ENCODE results near the gene MCHR1. TPM values are rescaled to one million over a fixed set of nuclear protein-coding genes. Genes with fewer than 3 reads are reported as not detected.

Gene MCHR1
- polyA plus RNA-seq, 1 experiment: 2.3 TPM

- no peak for DNase-seq (ENCODE audit: low read depth, low spot score)
- Histone ChIP-seq H3K9me3 (ENCODE audit: control insufficient read depth, insufficient read depth, low read length) (peaks cover 6% of the 10 kb centered on the region; the same call in 1 of the 2 replicates), H3K27ac (ENCODE audit: low read depth, low read length) (no peak overlapping the region), H3K4me3 (ENCODE audit: low read depth, low read length) (no peak overlapping the region), H3K27me3 (ENCODE audit: control insufficient read depth, insufficient read depth, low read length) (no peaks in the 10 kb centered on the region)
- CTCF ChIA-PET: interaction anchor here (0.5 to 0.6 kb wide), 2 partner anchors 84 to 91 kb away, joined by 5 to 6 read pairs; no protein-coding TSS in a partner anchor
- TF ChIP-seq CTCF (IDR thresholded peaks at IDR 0.05; ENCODE audit: low read depth, low read length): no peak
- POLR2A ChIA-PET: no interaction called here
Observed at GRCh38 chr22:40703736-40704135, 24.5 kb downstream of the MCHR1 start.

DNA sequence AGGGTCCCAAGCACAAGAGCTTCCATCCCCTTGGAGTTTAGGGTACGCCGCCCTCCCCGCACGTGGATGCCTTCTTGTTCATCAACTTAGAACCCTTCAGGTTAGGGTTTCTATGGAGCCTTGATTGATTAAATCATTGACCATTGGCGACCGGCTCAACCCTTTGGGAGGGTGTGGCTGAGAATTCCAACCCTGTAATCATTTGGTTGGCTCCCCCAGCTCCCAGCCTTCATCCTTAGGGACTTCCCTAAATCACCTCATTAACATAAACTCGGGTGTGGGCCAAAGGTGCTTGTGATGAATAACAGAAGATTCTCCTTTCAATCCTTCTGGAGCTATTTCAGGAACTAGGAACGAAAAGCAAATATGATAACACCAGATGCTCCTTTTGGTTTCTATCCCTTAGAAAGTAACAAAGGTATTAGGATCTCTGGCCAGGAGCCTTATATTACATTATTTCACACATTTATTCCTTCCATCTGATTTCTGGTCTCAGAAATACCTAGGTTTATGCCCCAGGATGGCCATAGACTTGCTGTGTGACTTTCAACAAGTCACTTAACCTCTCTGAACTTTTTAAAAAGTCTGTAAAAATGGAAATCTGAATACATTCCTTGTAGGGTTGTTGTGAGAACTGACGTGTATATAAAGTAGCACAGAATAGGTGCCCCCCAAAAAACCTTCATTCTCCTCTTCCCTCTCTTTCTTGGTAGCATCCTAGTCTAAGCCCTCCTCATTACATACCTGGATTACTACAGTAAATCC, 26.8 kb downstream of the MCHR1 start:
- ChIA-PET POLR2A (no interaction called here), CTCF (interaction anchor here (0.6 kb wide), 1 partner anchor 23 kb away, joined by 3 read pairs; no protein-coding TSS in a partner anchor)
- H3K9me3 ChIP-seq (ENCODE audit: control insufficient read depth, insufficient read depth, low read length): peaks cover 6% of the 10 kb centered on the region; the same call in 1 of the 2 replicates
- no peak for TF ChIP-seq CTCF (IDR thresholded peaks at IDR 0.05; ENCODE audit: low read depth, low read length)
- H3K27me3 ChIP-seq (ENCODE audit: control insufficient read depth, insufficient read depth, low read length): no peaks in the 10 kb centered on the region
- H3K4me3 ChIP-seq (ENCODE audit: low read depth, low read length): no peak overlapping the region
- no peak overlapping the region for H3K27ac ChIP-seq (ENCODE audit: low read depth, low read length)
- DNase-seq (ENCODE audit: low read depth, low spot score): no peak

- CTCF ChIA-PET: no interaction called here
- no peak for TF ChIP-seq CTCF (IDR thresholded peaks at IDR 0.05; ENCODE audit: low read depth, low read length)
- H3K27me3 ChIP-seq (ENCODE audit: control insufficient read depth, insufficient read depth, low read length): no peaks in the 10 kb centered on the region
- no peak overlapping the region for H3K4me3 ChIP-seq (ENCODE audit: low read depth, low read length)
- peaks cover 6% of the 10 kb centered on the region; the same call in 1 of the 2 replicates for H3K9me3 ChIP-seq (ENCODE audit: control insufficient read depth, insufficient read depth, low read length)
- DNase-seq (ENCODE audit: low read depth, low spot score): no peak
- POLR2A ChIA-PET: no interaction called here
- no peak overlapping the region for H3K27ac ChIP-seq (ENCODE audit: low read depth, low read length)
Observed at GRCh38 chr22:40707154-40707553, 27.9 kb downstream of the MCHR1 start.

GRCh38 chr22:40708177-40708576, 28.9 kb downstream of the MCHR1 start:
- no peak for TF ChIP-seq CTCF (IDR thresholded peaks at IDR 0.05; ENCODE audit: low read depth, low read length)
- DNase-seq (ENCODE audit: low read depth, low spot score): no peak
- CTCF ChIA-PET: interaction anchor here (1.1 kb wide), 1 partner anchor 62 kb away, joined by 4 read pairs; no protein-coding TSS in a partner anchor
- peaks cover 6% of the 10 kb centered on the region; the same call in 1 of the 2 replicates for H3K9me3 ChIP-seq (ENCODE audit: control insufficient read depth, insufficient read depth, low read length)
- H3K4me3 ChIP-seq (ENCODE audit: low read depth, low read length): no peak overlapping the region
- POLR2A ChIA-PET: no interaction called here
- peaks cover 1% of the 10 kb centered on the region for H3K27me3 ChIP-seq (ENCODE audit: control insufficient read depth, insufficient read depth, low read length)
- H3K27ac ChIP-seq (ENCODE audit: low read depth, low read length): no peak overlapping the region

Measured in AG04450 (cell line).